Transverse colon (tissue), 4 donors: ENCODE measurements around the gene HIGD1A.

Experiments used
- CTCF ChIP-seq, 5 experiments: fragments of 200-600 bp in 3 of 5; fragments of 450-650 bp in 2 of 5; sonication (generic) in 3 of 5; IDR thresholded peaks; 1 replicate in 2 of 5; 2 replicates in 3 of 5; pipeline ENCODE4 v1.5.1; 2016 to 2017; ENCODE audit warnings: antibody characterized with exemption in 5 of 5, inconsistent platforms in 3 of 5, mild to moderate bottlenecking in 2 of 5, moderate library complexity in 1 of 5
- EP300 ChIP-seq: sonication (generic); formaldehyde crosslinking; IDR thresholded peaks from one replicate; pipeline ENCODE4 v1.6.1; 2017; ENCODE audit warnings: antibody characterized with exemption, low read depth
- POLR2A ChIP-seq: fragments of 450-650 bp; IDR thresholded peaks from one replicate; pipeline ENCODE4 v1.6.1; 2016; ENCODE audit warnings: antibody characterized with exemption, mild to moderate bottlenecking, moderate library complexity
- POLR2AphosphoS5 ChIP-seq, 3 donors: sonication (generic); formaldehyde crosslinking; IDR thresholded peaks; one replicate each; pipeline ENCODE4 v1.6.1; 2016; ENCODE audit warnings: antibody characterized with exemption in 3 of 3

- no peak for TF ChIP-seq POLR2A
- peak in 1 of 3 donors; percentile 39 for TF ChIP-seq POLR2AphosphoS5 (IDR thresholded peaks at IDR 0.05)
- peak in 4 of 5 experiments; percentile 12 to 27 (median 21) for TF ChIP-seq CTCF (IDR thresholded peaks at IDR 0.05)
- TF ChIP-seq EP300: no peak
Observed at GRCh38 chr3:42755681-42756578, 48.4 kb downstream of the HIGD1A start.
